Measurements from ENCODE around the gene DGKZ. TPM values are rescaled to one million over a fixed set of nuclear protein-coding genes. Genes with fewer than 3 reads are reported as not detected.

The DGKZ gene
- total RNA-seq, 1 donor from 2014 or later: 123 TPM

- intact Hi-C loops (cut with DNase I): no loop called here
- peak overlapping the region in 1 of 2 donors; percentile 30 for H3K4me3 ChIP-seq
- no peak overlapping the region for H3K27ac ChIP-seq
These were observed 8.7 kb upstream of the DGKZ start for GRCh38 chr11:46338636-46338987.

GRCh38 chr11:46338988-46339666, 8.1 kb upstream of the DGKZ start:
- peak overlapping the region in 1 of 2 donors; percentile 30 for H3K4me3 ChIP-seq
- no peaks in the 10 kb centered on the region for H3K9me3 ChIP-seq
- intact Hi-C loops (cut with DNase I): no loop called here
- H3K27me3 ChIP-seq: no peaks in the 10 kb centered on the region
- DNase-seq (ENCODE audit: low spot score in 2 of 2): no peak
- H3K27ac ChIP-seq: no peak overlapping the region
- no peaks in the 10 kb centered on the region for H3K36me3 ChIP-seq
- no peak for TF ChIP-seq CTCF (IDR thresholded peaks at IDR 0.05)
- H3K4me1 ChIP-seq: no peaks in the 10 kb centered on the region

More at GRCh38 chr11:46338636-46338987, 8.7 kb upstream of the DGKZ start:
- H3K4me1 ChIP-seq: no peaks in the 10 kb centered on the region
- peaks cover 3% of the 10 kb centered on the region for H3K27me3 ChIP-seq
- TF ChIP-seq CTCF (IDR thresholded peaks at IDR 0.05): no peak
- H3K9me3 ChIP-seq: no peaks in the 10 kb centered on the region
- DNase-seq (ENCODE audit: low spot score in 2 of 2): no peak
- H3K36me3 ChIP-seq: no peaks in the 10 kb centered on the region

- H3K27ac ChIP-seq: no peak overlapping the region
- intact Hi-C loops (cut with DNase I): no loop called here
These were observed 7.4 kb upstream of the DGKZ start for GRCh38 chr11:46339816-46340215.

GRCh38 chr11:46341454-46341853, 5.8 kb upstream of the DGKZ start:
- DNase-seq (ENCODE audit: low spot score in 2 of 2): no peak
- Histone ChIP-seq H3K4me3 (no peak overlapping the region), H3K36me3 (no peaks in the 10 kb centered on the region), H3K27ac (no peak overlapping the region), H3K27me3 (no peaks in the 10 kb centered on the region), H3K4me1 (no peaks in the 10 kb centered on the region), H3K9me3 (no peaks in the 10 kb centered on the region)
- TF ChIP-seq CTCF (IDR thresholded peaks at IDR 0.05): no peak
- intact Hi-C loops (cut with DNase I): no loop called here

More at GRCh38 chr11:46339816-46340215, 7.4 kb upstream of the DGKZ start:
- H3K4me1 ChIP-seq: no peaks in the 10 kb centered on the region
- no peaks in the 10 kb centered on the region for H3K9me3 ChIP-seq
- no peaks in the 10 kb centered on the region for H3K27me3 ChIP-seq
- TF ChIP-seq CTCF (IDR thresholded peaks at IDR 0.05): no peak
- no peak overlapping the region for H3K4me3 ChIP-seq
- DNase-seq (ENCODE audit: low spot score in 2 of 2): no peak
- H3K36me3 ChIP-seq: no peaks in the 10 kb centered on the region

- H3K27me3 ChIP-seq: no peaks in the 10 kb centered on the region
- intact Hi-C loops (cut with DNase I): no loop called here
- H3K9me3 ChIP-seq: no peaks in the 10 kb centered on the region
- H3K4me3 ChIP-seq: no peak overlapping the region
- DNase-seq (ENCODE audit: low spot score in 2 of 2): no peak
- TF ChIP-seq CTCF (IDR thresholded peaks at IDR 0.05): no peak
- H3K4me1 ChIP-seq: peaks cover 0 to 3% of the 10 kb centered on the region in 2 donors
- H3K27ac ChIP-seq: no peak overlapping the region
- H3K36me3 ChIP-seq: no peaks in the 10 kb centered on the region
These were observed 5.0 kb upstream of the DGKZ start for GRCh38 chr11:46342239-46342638.

GRCh38 chr11:46343520-46343919, 3.7 kb upstream of the DGKZ start:
- no peak overlapping the region for H3K4me3 ChIP-seq
- no peaks in the 10 kb centered on the region for H3K36me3 ChIP-seq
- no peaks in the 10 kb centered on the region for H3K9me3 ChIP-seq
- H3K27ac ChIP-seq: no peak overlapping the region
- H3K27me3 ChIP-seq: no peaks in the 10 kb centered on the region
- intact Hi-C loops (cut with DNase I): no loop called here
- TF ChIP-seq CTCF (IDR thresholded peaks at IDR 0.05): no peak
- peaks cover 4 to 7% of the 10 kb centered on the region in 2 donors for H3K4me1 ChIP-seq
- DNase-seq (ENCODE audit: low spot score in 2 of 2): no peak
